Subcutaneous abdominal adipose tissue (tissue), 5 donors: Measurements from ENCODE around the gene DKC1.
A peak's percentile ranks its signal among the peaks of the same experiment; 100 is the strongest.

Experiments used
- H3K27ac ChIP-seq: one replicate; pipeline ENCODE4 v1.7.0; 2013; ENCODE audit warnings: low read depth, mild to moderate bottlenecking, inconsistent platforms, low read length, moderate library complexity
- H3K27me3 ChIP-seq, 5 donors: one replicate each; pipeline ENCODE4 v1.7.0; 2013; ENCODE audit warnings: low read length in 5 of 5, inconsistent platforms in 1 of 5; ENCODE audit not compliant: control insufficient read depth in 5 of 5, insufficient read depth in 4 of 5
- H3K36me3 ChIP-seq, 5 donors: one replicate each; pipeline ENCODE4 v1.7.0; 2013; ENCODE audit warnings: low read length in 5 of 5; ENCODE audit not compliant: control insufficient read depth in 5 of 5, insufficient read depth in 5 of 5
- H3K4me1 ChIP-seq, 5 donors: one replicate each; pipeline ENCODE4 v1.7.0; 2013; ENCODE audit warnings: low read length in 5 of 5, mild to moderate bottlenecking in 3 of 5, moderate library complexity in 1 of 5; ENCODE audit not compliant: control insufficient read depth in 5 of 5, insufficient read depth in 5 of 5
- H3K4me3 ChIP-seq, 5 donors: one replicate each; pipeline ENCODE4 v1.7.0; 2013; ENCODE audit warnings: low read length in 5 of 5, low read depth in 1 of 5
- H3K9ac ChIP-seq, 5 donors: one replicate each; pipeline ENCODE4 v1.7.0; 2013; ENCODE audit warnings: low read length in 5 of 5, mild to moderate bottlenecking in 4 of 5, moderate library complexity in 3 of 5
- H3K9me3 ChIP-seq, 5 donors: one replicate each; pipeline ENCODE4 v1.7.0; 2013; ENCODE audit warnings: low read length in 5 of 5; ENCODE audit not compliant: control insufficient read depth in 5 of 5
- donor health status: healthy.
- donor health status: healthy.
- donor health status: healthy.
- donor health status: healthy.
- donor health status: healthy.

Gene DKC1

GRCh38 chrX:154750301-154751202 is 12.1 kb upstream of the DKC1 start, which contains the start of gene GAB3:
GAB3 (minus strand) TSS chrX:154751077; CDS start chrX:154751025, 52 bp downstream.
- Histone ChIP-seq H3K4me1 (peaks cover 0 to 27% (median 19%) of the 10 kb centered on the region in 5 donors), H3K27ac (peak within 1 kb of the TSS; percentile 75), H3K36me3 (no peaks in the 10 kb centered on the region), H3K4me3 (peak within 1 kb of the TSS; percentile 70 to 84 (median 78)), H3K27me3 (peaks cover 0 to 9% (median 0%) of the 10 kb centered on the region in 5 donors), H3K9me3 (peaks cover 0 to 2% (median 0%) of the 10 kb centered on the region in 5 donors), H3K9ac (peak within 1 kb of the TSS in 4 of 5 donors; percentile 1 to 88 (median 80))

- H3K9me3 ChIP-seq: peaks cover 0 to 2% (median 0%) of the 10 kb centered on the region in 5 donors
- peak overlapping the region; percentile 31 to 78 (median 53) for H3K4me3 ChIP-seq
- peaks cover 0 to 9% (median 0%) of the 10 kb centered on the region in 5 donors for H3K27me3 ChIP-seq
- no peak overlapping the region for H3K27ac ChIP-seq
- no peak overlapping the region for H3K9ac ChIP-seq
- peaks cover 0 to 27% (median 19%) of the 10 kb centered on the region in 5 donors for H3K4me1 ChIP-seq
- H3K36me3 ChIP-seq: no peaks in the 10 kb centered on the region
These were observed 11.4 kb upstream of the DKC1 start for GRCh38 chrX:154751203-154751668.

- peaks cover 0 to 2% (median 0%) of the 10 kb centered on the region in 5 donors for H3K9me3 ChIP-seq
- no peaks in the 10 kb centered on the region for H3K36me3 ChIP-seq
- no peak overlapping the region for H3K9ac ChIP-seq
- H3K4me1 ChIP-seq: peaks cover 0 to 27% (median 19%) of the 10 kb centered on the region in 5 donors
- peaks cover 0 to 9% (median 0%) of the 10 kb centered on the region in 5 donors for H3K27me3 ChIP-seq
- peak overlapping the region in 3 of 5 donors; percentile 53 to 78 (median 61) for H3K4me3 ChIP-seq
- H3K27ac ChIP-seq: no peak overlapping the region
These were observed 10.9 kb upstream of the DKC1 start for GRCh38 chrX:154751669-154752271.

- Histone ChIP-seq H3K9ac (no peak overlapping the region), H3K4me3 (no peak overlapping the region), H3K36me3 (no peaks in the 10 kb centered on the region), H3K4me1 (peaks cover 0 to 13% (median 11%) of the 10 kb centered on the region in 5 donors), H3K9me3 (no peaks in the 10 kb centered on the region), H3K27ac (no peak overlapping the region), H3K27me3 (peaks cover 0 to 6% (median 0%) of the 10 kb centered on the region in 5 donors)
These were observed 4.0 kb upstream of the DKC1 start for GRCh38 chrX:154758696-154759095.

- no peaks in the 10 kb centered on the region for H3K9me3 ChIP-seq
- peak overlapping the region in 3 of 5 donors; percentile 34 to 76 (median 39) for H3K9ac ChIP-seq
- peaks cover 11 to 22% (median 12%) of the 10 kb centered on the region in 5 donors for H3K36me3 ChIP-seq
- peak overlapping the region; percentile 55 for H3K27ac ChIP-seq
- peaks cover 0 to 6% (median 0%) of the 10 kb centered on the region in 5 donors for H3K27me3 ChIP-seq
- H3K4me3 ChIP-seq: peak overlapping the region; percentile 52 to 77 (median 62)
- H3K4me1 ChIP-seq: peaks cover 0 to 16% (median 14%) of the 10 kb centered on the region in 5 donors
These were observed 607 bp upstream of the DKC1 start for GRCh38 chrX:154761977-154762536.

GRCh38 chrX:154774622-154775021 is 12.0 kb downstream of the DKC1 start:
- Histone ChIP-seq H3K9ac (no peak overlapping the region), H3K4me3 (no peak overlapping the region), H3K27me3 (peaks cover 0 to 4% (median 2%) of the 10 kb centered on the region in 5 donors), H3K36me3 (peaks cover 9 to 55% (median 43%) of the 10 kb centered on the region in 5 donors), H3K9me3 (peaks cover 0 to 3% (median 0%) of the 10 kb centered on the region in 5 donors), H3K4me1 (peaks cover 0 to 3% (median 0%) of the 10 kb centered on the region in 5 donors), H3K27ac (no peak overlapping the region)

- H3K9me3 ChIP-seq: peaks cover 0 to 3% (median 0%) of the 10 kb centered on the region in 5 donors
These were observed 13.0 kb downstream of the DKC1 start for GRCh38 chrX:154775419-154776349.

GRCh38 chrX:154776753-154777152 is 14.1 kb downstream of the DKC1 start:
- Histone ChIP-seq H3K27ac (no peak overlapping the region), H3K27me3 (peaks cover 0 to 7% (median 2%) of the 10 kb centered on the region in 5 donors), H3K4me3 (no peak overlapping the region), H3K9ac (no peak overlapping the region), H3K36me3 (peaks cover 9 to 54% (median 45%) of the 10 kb centered on the region in 5 donors), H3K4me1 (peaks cover 0 to 3% (median 0%) of the 10 kb centered on the region in 5 donors), H3K9me3 (peaks cover 0 to 3% (median 0%) of the 10 kb centered on the region in 5 donors)

More at GRCh38 chrX:154775419-154776349, 13.0 kb downstream of the DKC1 start:
- Histone ChIP-seq H3K27me3 (peaks cover 0 to 4% (median 2%) of the 10 kb centered on the region in 5 donors), H3K27ac (no peak overlapping the region), H3K4me3 (no peak overlapping the region), H3K36me3 (peaks cover 9 to 50% (median 38%) of the 10 kb centered on the region in 5 donors), H3K9ac (no peak overlapping the region), H3K4me1 (peaks cover 0 to 3% (median 0%) of the 10 kb centered on the region in 5 donors)

GRCh38 chrX:154779261-154779660 is 16.6 kb downstream of the DKC1 start:
- peaks cover 9 to 57% (median 41%) of the 10 kb centered on the region in 5 donors for H3K36me3 ChIP-seq
- peaks cover 0 to 3% (median 0%) of the 10 kb centered on the region in 5 donors for H3K4me1 ChIP-seq
- no peak overlapping the region for H3K4me3 ChIP-seq
- no peaks in the 10 kb centered on the region for H3K9me3 ChIP-seq
- no peak overlapping the region for H3K9ac ChIP-seq
- H3K27me3 ChIP-seq: peaks cover 0 to 7% (median 2%) of the 10 kb centered on the region in 5 donors
- no peak overlapping the region for H3K27ac ChIP-seq
